Fibroblast of peridontal ligament (primary cell): Measurements from ENCODE around the gene SPATA25.
A peak's percentile ranks its signal among the peaks of the same experiment; 100 is the strongest.
"Not testable (repeated sequence)": the region's sequence is repeated elsewhere in the genome, so short reads cannot be mapped to it uniquely, and the experiment has no call there.

Experiments
- DNase-seq: peaks from one replicate; pipeline ENCODE4 v3.0.0-alpha.2; 2010; ENCODE audit errors: extremely low read depth

The SPATA25 gene, protein sequence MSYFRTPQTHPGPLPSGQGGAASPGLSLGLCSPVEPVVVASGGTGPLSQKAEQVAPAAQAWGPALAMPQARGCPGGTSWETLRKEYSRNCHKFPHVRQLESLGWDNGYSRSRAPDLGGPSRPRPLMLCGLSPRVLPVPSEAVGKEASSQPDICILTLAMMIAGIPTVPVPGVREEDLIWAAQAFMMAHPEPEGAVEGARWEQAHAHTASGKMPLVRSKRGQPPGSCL

DNA sequence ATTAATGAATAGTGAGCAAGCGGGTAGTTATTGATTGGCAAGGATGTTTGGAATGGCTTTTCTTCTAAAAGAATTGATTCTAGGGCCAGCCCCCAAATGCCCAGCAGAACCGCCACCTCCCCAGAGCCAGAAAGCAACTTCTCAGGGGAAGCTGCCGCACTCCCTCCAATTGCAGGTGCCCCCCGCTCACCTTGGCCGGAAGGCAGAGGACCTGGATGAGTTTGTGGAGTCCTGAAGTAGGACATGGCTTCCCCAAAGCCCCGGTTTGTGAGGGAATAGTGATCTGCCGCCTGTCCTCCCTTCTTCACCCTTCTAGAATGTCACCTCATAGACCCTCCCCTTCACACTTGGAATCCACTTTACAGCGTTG, at the start of gene SPATA25:
Gene SPATA25, minus strand, starts transcription at position 277 of the 370 bp plus-strand sequence. Its CDS starts 32 bp downstream, at position 245.
- DNase-seq = no peak

DNA sequence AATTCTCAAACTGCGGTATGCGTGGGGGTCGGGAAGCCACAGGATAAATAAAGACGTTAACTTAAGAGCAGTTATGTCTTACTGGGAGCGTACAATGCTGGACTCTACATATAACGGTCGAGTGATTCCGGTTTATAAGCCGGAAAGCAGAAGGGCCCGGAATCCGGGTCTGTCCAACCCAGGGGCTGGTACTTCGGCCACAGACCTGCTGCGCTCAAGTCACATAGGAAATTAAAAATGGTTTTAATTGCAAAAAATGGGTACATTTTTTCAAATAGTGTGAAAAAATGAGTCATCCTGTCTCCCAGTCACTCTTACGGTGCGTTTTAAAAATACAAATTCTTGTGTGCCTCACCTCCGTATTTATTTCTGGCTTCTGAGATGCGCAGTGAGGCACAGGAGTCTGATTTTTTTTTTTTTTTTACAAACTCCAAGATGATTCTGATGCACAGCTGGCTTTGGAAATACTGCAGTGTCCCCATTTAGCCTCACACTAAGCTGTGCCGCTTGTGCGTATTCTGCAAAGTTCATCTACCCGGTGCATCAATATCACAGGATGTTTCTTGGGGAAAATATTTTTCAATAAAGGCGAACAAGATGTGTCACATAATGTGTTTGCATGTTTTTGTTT, 48.1 kb upstream of the SPATA25 start:
- peak; percentile 57 for DNase-seq

DNA sequence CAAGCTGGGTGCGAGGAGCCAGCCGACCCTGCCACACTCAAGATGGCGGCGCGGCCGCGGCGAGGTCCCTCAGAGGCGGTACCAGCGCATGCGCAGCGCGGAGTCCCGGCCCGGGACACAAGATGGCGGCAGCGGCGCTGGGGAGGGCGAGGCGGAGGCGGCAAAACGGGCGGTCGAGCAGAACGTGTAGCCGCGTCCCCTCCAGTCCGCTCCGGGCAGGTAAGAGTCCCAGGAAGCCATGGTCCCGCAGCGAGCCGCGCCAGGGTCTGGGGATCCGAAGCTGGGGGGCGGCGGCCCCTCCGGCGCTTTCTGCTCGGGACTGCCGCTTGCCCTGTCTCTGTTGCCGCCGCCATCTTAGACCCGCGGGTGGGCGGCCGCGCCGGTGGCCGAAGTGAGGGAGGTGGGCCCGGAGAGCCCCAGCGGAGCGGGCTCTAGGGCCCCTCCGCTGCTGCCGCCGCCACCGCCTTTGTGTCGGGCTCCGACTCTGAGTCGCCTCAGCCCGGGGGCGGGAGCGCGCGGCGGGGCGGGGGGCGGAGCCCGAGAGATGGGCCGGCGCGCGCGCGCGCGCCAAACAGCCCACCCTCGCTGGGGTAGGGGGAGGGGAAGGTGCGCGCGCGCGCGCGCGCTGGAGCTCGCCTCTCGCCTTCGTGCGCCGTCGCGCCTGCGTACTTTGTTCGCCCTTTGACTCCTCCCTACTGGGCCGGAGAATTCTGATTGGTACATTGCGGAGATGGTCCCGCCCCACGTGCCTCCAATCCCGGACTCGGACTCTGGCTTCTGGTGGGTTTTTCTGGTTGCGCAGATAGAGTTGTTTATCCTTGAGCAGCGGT, 47.4 kb upstream of the SPATA25 start, which contains the start of gene PCIF1:
Gene PCIF1, plus strand, starts transcription at position 98 of the 830 bp plus-strand sequence. CDS start 4,317 bp downstream, outside the sequence.
- peak; percentile 97 for DNase-seq

DNA sequence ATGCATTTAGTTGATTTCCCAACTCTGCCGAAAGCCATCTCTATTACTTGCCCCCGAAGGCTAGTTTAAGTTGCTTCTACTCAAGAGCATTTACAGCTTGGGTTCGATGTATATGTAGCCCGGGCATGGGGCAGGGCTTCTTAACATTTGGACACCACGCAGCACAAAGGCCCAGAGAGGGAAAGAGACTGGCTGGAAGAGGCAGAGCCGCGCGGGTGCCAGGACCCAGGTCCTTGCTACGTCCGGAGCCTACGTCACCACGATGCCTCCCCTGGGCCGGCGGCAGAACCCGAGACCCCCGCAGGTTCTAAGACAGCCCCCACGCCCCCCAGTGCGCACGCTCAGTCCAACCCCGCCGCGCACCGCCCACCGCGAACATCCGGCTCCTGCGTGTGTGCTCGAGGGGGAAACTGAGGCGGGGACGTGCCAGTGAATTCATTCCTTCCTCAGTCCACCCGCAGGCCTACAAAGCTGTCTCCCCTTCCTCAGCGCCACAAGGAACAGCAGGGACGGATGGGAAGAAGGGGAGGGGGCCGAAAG, 46.7 kb upstream of the SPATA25 start:
- DNase-seq = peak; percentile 31

DNA sequence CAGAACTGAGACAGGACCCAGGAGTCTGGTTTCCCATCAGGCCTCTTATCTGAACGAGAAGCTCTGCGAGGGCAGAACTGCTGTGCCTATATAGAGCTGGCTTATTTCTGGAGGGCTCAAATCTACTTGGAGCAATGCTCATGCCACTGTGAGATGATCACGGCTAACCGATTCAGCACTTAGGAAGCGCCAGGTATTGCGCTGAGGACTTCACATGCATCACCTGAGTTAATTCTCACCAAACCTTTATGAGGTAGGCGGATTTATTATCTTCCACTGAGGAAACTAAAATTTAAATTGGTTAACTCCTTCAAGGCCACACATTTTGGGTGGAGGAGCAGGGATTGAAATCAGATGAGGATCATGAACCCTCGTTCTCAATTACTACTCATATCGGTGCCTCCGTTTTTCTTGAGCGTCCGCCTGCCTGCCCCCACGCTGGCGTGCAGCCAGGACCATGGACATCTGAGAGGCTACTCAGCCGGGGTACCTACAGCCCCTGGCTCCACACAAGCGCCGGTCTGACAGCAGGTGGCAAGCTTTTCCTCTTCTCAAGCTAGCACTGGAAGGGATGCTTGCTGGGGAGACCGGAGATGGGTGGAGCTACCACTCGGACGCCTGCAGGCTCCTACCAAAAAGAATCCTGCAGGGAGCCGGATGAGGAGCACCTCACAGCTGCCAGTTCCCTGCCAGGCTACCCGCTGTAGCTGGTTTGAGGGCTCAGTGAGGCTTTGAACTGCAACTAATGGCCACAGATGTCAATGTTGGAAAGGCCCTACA, 46.0 kb upstream of the SPATA25 start:
- DNase-seq = peak; percentile 60

DNA sequence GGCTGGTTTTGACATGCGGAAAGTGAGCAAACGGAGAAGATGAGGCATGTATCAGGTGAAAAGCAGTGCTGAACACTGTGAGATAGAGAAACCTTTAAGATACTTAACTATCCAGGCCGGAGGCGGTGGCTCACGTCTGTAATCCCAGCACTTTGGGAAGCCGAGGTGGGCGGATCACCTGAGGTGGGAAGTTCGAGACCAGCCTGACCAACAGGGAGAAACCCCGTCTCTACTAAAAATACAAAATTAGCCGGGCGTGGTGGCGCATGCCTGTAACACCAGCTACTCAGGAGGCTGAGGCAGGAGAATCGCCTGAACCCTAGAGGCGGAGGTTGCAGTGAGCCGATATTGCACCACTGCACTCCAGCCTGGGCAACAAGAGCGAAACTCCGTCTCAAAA, 44.3 kb upstream of the SPATA25 start:
- not testable (repeated sequence) for DNase-seq

DNA sequence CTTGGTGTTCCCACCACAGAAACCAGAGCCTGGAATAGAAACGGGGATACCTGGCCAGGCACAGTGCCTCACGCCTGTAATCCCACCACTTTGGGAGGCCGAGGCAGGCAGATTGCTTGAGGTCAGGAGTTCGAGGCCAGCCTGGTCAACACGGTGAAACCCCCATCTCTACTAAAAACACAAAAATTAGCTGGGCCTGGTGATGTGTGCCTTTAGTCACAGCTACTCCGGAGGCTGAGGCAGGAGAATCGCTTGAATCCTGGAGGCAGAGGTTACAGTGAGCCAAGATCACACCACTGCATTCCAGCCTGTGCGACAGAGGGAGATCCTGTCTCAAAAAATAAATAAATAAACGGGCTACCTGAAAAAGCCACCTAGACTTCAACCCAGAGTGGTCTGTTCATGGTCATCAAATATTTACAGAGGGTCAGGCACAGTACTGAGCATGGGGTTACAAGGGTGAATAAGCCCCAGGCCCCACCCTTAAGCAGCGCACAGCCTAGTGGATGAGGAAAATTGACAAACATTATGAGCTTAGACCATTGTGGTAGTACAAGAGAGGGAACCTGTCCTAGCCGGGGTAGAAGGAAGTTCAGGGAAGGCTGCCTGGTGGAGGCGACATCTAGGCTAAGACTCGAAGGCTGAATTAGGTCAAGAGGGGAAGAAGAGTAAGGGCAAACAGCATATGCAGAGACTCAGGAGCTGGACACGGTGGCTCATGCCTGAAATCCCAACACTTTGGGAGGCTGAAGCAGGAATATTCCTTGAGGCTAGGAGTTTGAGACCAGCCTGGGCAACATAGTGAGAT, 39.9 kb upstream of the SPATA25 start:
- DNase-seq = no peak

DNA sequence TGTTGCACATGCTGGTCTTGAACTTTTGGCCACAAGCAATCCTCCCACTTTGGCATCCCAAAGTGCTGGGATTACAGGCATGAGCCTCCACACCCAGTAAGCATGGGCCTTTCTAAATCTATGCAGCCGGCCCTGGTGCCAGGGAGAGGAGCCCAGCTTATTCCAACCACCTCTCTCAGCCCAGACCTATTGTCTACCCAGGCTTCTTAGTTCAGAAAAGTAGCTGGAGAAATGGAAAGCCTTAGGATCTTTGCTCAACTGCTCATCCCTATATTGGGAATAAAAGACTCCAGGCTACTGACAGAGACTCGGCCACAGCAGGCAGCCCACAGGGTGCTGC, 39.3 kb upstream of the SPATA25 start:
- DNase-seq = no peak

DNA sequence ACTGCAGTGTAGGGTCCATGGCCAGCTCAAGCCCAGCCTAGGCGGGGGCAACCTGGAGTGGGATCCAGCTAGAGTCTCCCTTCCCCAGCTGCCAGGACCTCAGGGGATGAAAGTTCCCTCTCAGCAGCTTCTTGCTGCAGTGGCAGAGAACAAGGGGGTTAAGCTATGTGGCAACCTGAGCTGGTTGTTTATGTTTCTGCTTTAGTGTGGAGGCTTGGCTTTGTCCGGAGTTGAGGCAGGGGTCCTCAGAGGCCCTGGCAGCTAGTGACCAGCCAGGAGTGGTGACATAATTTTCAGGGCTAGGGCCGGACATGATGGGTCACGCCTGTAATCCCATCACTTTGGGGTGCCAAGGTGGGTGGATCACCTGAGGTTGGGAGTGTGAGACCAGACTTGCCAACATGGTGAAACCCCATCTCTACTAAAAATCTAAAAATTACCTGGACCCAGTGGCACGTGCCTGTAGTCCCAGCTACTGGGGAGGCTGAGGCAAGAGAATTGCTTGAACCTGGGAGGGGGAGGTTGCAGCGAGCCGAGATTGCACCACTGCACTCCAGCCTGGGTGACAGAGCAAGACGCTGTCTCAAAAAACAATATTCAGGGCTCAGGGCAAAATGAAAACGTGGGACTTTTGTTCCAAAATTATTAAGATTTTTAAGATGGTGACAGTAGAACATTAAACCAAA, 38.5 kb upstream of the SPATA25 start:
- DNase-seq = no peak

DNA sequence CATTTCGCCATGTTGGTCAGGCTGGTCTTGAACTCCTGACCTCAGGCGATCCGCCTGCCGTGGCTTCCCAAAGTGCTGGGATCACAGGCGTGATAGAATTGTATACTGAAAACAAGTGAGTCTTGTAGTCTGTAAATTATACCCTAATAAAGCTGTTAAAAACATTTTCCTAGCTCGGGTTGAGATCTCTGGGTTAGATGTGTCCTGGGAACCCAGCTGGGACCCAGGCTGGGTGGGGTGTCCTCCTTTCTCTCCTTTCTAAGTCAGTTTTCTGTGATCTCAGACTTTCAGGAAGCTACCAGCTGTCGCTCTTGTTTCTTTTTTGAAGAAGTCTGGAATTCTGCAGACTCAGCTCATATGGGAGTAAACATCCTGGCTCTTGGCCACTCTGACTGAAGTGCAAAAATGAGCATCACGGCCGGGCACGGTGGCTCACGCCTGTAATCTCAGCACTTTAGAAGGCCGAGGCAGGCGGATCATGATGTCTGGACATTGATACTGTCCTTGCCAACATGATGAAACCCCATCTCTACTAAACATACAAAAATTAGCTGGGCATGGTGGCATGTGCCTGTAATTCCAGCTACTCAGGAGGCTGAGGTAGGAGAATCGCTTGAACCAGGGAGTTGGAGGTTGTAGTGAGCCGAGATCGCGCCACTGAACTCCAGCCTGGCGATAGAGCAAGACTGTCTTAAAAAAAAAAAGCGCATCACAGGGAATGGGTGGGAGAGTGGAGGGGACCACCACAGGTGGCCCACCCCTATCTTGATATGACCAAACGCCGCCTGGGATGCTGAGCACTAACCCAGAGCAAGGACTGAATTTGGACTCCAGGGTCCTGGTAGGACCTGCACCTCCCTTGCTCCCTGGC, 37.2 kb upstream of the SPATA25 start:
- DNase-seq = peak; percentile 70

DNA sequence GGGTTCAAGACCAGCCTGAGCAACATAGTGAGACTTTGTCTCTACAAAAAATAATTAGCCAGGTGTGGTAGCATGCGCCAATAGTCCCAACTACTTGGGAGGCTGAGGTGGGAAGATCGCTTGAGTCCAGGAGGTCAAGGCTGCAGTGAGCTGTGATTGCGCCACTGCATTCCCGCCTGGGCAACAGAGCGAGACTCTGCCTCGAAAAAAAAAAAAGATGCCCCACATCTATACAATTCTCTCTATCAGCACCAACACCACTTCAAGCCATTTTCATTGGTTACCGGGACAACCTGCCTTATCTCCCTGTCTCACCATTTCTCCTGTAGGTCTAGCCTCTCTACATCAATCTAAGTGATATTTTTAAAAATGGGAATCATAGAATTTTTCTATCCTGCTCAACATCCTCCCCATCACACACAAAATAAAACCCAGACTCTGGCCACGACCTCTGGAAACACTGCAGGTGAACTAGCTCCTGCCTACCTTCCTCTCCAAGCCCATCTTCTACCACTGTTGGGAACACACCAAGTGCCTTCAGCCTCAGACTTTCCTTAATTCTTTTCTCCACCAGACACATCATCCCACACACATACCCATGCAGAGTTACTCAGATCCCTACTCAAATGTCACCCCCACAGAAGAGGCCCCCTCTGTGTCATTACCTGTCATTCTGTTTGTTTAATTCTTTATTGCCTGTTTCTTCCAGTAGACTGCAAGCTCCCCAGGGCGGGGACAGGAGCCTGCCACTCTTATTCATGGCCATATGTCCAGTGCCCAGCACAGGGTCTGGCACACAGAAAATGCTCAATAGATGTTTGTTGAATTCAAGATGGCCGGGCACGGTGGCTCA, 34.1 kb upstream of the SPATA25 start:
- DNase-seq = no peak

DNA sequence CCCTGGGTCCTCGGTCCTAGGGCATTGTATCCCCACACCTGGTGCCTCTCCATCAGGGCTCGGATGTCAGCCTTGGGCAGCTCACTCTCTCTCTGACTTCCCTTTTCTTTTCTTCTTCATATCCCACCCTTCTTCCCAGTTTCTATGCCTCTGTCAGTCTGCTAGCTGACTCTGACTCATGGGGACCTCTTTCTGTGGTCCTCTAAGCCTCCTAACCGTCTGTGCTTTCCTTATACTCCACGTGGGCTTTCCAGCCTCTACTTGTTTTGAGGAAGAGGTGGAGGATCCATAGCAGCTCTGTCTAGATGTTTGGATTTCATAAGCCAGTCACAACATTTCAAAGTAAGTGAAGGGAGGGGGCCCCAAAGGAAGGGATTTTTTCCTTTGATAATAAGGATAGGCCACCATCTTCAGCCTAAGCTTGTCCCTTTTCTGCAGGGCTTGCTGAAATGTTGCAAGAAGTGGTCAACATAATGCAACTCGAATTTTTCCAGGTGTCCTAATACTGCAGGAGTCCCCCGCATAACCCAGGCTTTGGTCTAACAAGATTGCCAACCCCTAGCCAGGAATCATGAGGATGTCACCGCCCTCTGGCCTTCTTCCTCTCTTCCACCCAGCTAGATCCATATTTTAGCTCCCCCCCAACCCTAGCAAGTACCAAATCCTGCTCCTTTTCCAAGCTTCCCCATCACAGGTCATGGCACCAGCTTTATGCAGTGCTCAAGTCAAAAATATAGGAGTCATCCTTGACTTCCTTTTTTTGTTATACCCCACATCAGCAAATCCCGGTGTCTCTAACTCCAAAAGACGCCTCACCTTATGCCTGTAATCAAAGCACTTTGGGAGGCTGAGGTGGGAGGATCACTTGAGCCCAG, 33.3 kb upstream of the SPATA25 start:
- DNase-seq = no peak

DNA sequence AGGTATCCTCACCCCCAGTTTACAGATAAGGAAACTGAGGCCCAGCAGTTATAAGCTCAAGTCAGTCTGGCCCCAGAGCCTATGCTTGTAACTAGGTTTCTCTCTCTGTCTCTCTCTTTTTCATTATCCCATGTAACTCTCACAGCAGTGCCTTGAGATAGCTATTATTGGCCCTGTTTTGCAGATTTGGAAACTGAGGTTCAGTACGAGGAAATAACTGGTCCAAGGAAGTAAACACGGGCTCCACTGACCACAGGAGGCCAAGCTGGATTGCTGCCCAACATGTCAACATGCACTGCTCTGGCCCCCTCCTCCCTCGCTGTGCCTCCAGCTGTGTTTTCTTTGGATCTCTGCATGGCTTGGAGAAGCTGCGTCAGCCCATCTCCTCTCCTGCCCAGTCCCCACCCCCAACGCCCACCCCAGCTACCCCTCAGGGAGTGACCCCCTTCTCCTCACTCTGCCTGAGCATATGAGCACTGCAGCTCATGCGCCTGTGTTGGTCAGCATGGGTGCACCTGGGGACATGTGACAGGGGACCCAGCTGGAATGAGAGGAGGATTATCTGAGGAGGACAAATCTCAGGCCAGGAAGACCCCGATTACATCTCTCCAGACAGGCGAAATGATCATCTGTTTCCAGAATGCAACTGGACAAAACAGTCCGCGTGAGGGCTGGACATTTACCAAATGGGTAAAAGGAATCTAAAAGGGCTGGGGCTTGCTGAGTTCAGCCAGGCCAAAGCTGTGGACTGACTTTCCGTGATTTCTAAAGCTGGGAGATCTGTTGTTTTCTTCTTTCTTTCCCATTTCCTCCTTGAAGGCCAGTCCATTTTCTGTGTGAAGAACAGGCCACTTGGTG, 32.3 kb upstream of the SPATA25 start:
- peak; percentile 86 for DNase-seq

DNA sequence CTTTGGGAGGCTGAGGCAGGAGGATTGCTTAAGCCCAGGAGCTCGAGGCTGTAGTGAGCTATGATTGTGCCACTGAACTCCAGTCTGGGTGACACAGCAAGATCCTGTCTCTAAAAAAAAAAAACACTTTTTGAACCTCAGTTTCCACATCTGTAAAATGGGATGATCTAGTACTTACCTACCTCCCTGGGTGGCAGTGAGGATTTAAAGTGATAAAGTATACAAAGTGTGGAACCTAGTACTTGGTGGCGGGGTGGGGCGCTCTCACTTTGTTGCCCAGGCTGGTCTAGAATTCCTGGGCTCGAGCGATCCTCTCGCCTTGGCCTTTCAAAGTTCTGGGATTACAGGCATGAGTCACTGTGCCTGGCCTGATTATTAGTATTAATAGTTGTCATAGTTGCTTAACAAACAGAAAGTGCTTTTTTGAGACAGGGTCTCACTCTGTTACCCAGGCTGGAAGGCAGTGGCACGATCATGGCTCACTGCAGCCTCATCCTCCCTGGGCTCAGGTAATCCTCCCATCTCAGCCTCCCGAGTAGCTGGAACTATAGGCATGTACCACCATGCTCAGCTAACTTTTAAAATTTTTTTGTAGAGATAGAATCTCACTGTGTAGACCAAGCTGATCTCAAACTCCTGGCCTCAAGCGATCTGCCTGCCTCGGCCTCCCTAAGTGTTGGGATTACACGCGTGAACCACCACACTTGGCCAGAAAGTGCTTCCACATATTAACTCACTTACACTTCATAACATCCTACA, 31.5 kb upstream of the SPATA25 start:
- no peak for DNase-seq

DNA sequence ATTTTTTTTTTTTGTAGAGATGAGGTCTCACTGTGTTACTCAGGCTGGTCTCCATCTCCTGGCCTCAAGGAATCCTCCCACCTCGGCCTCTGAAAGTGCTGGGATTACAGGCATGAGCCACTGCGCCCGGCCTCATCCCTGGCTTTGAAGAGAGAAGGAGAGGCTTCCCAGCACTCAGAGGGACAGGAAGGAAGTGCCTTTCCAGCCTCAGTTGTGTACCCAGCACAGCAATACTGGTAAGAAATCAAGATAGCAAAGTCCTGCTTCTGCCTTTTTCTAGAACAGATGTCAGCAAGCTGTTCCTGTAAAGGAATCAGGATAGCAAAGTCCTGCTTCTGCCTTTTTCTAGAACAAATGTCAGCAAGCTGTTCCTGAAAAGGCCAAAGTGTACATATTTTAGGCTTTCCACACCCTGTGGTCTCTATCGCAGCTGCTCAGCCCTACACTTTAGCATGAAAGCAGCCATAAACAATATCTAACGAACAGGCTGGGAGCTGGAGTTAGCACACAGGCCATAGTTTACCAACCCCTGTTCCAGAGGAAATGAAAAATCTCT, 30.8 kb upstream of the SPATA25 start:
- peak; percentile 73 for DNase-seq
